ENCODE data around the gene HLA-DMB.
A peak's percentile ranks its signal among the peaks of the same experiment; 100 is the strongest.

HLA-DMB gene

DNA sequence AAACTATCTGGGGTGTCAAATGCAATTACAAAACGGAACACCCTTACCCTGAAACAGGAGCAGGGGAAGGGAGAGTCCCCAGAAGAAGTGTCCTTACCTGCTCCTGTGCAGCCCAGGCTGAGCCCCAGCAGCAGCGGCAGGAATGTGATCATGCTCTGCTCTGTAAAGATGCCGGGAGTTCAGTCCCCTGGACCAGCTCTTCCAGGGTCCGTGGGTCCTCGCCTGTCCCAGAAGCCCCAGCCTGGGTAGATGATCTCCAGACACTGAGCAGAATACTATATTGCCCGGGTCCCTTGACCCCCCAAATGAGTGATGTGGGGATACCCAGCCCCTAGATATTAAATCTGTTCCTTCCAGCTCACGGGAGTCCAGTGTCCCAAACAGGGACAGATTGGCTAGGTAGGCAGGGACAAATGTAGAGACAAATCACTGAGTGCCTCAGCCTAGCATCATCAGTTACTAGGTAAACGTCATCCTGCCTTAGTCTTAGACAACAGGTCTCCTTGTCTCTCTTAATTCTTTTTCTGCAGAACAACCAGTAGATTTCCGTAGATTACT is at the start of gene HLA-DMB:
HLA-DMB (minus strand) TSS at position 373 of the 558 bp plus-strand sequence; CDS start at position 152, 221 bp downstream.
- TF ChIP-seq POLR2A (IDR thresholded peaks at IDR 0.05; ENCODE audit: low read depth, low read length) = no peak
- DNase-seq (ENCODE audit: insufficient read length, low spot score) (peak; percentile 87), FAIRE-seq (peak; percentile 89)

DNA sequence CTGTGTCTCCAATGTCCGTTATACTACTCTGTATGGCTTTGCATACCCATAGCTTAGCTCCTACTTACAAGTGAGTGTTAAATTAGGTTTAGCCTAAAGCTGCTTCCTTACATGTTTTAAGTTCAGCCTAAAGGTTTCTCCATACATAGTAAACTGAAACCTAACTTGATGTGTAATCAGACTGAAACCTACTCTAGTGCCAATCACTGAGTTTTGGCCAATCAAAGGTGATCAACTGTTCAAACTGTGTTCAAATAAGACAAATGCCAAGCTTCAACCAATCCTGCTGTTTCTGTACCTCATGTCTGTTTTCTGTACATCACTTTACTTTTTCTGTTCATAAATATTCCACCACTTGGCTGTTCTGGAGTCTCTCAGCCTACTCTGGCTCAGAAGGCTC is 48.5 kb upstream of the HLA-DMB start:
- DNase-seq (ENCODE audit: insufficient read length, low spot score) = no peak
- FAIRE-seq = no peak
- no peak for TF ChIP-seq POLR2A (IDR thresholded peaks at IDR 0.05; ENCODE audit: low read depth, low read length)

DNA sequence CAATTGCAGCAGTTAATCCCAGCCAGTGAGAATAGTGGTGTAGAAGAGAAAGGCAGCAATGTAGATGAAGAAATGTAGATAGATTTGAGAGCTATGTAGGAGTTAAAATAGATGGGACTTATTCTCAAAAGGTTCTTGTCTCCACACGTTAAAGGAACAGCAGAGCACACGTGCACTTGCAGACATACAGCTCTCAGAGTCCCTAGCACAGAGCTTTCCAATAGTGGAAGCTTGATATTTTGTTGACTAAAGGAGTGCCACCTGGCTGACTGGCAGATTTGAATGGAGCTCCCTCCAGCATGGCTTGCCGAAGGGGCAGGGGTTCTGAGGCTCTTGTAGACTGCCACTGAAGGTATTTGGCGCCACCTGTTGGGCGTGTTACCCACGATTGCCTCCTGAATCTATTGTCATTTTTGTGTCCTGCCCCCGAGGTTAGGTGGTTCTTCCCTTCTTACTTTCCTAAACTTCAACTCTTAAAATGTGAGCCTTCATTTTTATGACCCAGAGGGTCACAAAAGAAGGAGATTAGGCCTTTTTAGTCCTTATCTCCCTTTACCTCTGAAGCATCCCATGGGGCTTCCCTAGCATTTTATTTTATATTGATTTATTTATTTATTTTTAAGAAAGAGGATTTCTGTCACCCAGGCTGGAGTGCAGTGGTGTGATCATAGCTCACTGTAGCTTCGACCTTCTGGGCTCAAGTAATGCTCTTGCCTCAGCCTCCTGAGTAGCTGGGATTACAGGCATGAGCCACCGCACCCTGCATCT is 44.0 kb upstream of the HLA-DMB start:
- TF ChIP-seq POLR2A (IDR thresholded peaks at IDR 0.05; ENCODE audit: low read depth, low read length) = no peak
- peak; percentile 76 for FAIRE-seq
- DNase-seq (ENCODE audit: insufficient read length, low spot score) = peak; percentile 50

DNA sequence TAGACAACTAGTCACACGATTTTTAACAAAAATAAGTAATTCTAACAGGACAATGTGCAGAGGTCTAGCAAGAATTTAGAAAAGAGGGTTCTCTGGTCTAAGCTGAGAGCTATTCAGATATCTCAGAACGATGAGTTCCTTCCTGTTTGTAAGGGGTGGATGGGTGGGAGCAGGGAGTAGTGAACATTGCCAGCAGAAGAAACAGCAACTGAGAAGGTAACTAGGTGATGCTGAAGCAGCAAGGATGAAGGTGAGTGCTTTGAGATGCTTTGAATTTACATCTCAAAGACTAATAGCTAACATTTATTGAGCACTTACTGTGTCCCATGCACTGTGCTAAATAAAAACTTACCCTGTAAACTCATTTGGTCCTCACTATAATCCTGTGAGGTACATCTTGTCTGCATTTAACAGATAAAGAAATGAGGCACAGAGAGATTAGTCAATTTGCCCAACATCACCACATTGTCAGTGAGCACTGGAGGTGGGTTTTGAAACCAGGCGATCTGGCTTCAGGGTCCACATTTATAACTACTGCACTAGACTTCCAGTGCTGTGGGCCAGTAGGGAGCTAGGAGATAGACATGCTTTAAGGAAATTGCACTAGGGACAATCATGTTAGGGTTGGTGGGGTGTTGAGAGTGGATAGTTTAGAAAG is 43.3 kb upstream of the HLA-DMB start:
- TF ChIP-seq POLR2A (IDR thresholded peaks at IDR 0.05; ENCODE audit: low read depth, low read length) = no peak
- no peak for FAIRE-seq
- no peak for DNase-seq (ENCODE audit: insufficient read length, low spot score)

DNA sequence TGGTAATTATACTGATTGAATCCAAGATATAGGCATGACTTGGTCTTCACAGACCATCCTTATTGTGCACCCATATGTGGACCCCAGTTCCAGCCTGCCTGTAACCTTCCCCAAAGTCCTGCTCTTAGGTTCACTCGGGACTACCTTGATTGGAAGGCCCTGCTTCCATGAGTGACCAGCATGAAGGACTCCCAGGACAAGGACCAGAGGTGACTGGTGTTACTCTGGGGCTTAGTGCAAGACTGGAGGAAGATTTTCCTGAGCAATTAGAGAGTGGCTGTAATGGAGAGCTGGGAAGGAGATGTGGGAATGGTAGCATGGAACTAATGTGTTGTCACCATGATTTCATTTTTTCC is 42.6 kb upstream of the HLA-DMB start:
- FAIRE-seq (no peak), DNase-seq (ENCODE audit: insufficient read length, low spot score) (no peak)
- no peak for TF ChIP-seq POLR2A (IDR thresholded peaks at IDR 0.05; ENCODE audit: low read depth, low read length)

DNA sequence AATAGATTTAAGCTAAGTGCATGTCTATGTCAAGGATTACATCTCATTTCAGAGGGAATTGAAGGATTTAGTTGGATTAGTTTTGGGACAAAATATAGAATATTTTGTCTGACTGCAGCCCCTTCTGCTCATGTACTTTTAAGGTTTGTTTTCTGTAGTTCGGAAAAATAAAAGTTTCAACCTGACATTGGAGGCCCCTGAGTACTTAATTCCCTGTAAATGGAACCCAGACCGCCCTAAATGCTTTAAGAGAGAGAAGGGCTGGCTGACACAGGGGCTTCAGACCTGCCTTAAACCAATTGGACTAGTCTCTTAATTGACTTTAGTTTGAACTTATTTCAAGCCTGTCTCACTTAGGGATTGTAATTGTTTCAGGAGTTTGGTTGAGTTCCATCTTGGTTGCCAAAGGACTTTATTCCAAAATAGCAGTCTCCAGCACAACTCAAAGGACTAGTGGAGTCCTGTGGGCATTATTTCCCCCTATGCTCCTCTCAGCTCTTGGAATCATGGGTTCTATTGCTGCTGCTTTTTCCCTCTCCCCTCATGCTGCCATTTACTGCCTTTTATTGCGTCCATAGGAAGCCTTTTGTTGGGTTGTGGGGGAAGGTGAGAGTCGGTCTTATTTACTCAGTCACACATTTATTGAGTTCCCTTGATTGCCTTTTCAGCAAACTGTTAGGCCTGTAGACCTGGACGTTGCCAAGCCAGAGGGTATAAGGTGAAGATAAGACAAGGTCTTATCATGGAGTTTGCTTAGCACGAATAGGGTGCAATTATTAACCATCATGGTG is 42.1 kb upstream of the HLA-DMB start:
- FAIRE-seq (no peak), DNase-seq (ENCODE audit: insufficient read length, low spot score) (no peak)
- TF ChIP-seq POLR2A (IDR thresholded peaks at IDR 0.05; ENCODE audit: low read depth, low read length) = no peak

DNA sequence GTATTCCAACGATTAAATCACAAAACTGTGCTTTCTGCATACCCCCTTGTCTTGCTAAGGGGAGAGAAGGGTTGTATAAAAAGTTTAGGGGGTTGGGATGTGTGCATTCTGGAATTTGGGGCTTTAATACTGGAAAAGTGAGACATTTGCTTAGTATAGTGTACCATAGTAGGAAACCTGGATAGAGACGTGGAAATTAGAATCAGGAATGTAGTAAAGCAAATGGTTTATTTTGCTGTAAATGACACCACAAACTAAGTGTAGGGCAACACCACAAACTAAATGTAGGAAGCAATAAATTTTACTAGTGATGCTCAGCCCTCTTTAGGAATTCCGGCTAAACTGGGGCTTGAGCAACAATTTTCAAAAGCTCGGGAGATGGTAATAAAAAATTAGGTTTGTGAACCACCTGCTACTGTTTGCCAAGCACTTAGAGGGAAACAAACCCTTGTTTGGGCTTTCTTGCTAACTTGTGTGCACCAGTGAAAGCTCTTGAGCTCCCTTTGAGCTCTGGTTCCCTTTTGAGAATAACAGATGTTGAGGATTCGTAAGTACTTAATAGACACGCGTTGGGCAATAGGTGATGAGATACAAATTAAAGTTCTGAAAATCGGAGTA is 41.4 kb upstream of the HLA-DMB start:
- FAIRE-seq (no peak), DNase-seq (ENCODE audit: insufficient read length, low spot score) (no peak)
- TF ChIP-seq POLR2A (IDR thresholded peaks at IDR 0.05; ENCODE audit: low read depth, low read length) = no peak

DNA sequence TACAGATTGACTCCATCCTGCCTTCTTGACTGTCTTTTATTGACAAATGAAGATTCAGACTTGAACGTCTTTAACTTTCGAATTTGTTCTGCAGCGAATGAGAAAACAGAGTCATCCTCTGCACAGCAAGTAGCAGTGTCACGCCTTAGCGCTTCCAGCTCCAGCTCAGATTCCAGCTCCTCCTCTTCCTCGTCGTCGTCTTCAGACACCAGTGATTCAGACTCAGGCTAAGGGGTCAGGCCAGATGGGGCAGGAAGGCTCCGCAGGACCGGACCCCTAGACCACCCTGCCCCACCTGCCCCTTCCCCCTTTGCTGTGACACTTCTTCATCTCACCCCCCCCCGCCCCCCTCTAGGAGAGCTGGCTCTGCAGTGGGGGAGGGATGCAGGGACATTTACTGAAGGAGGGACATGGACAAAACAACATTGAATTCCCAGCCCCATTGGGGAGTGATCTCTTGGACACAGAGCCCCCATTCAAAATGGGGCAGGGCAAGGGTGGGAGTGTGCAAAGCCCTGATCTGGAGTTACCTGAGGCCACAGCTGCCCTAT is 39.7 kb upstream of the HLA-DMB start:
- no peak for TF ChIP-seq POLR2A (IDR thresholded peaks at IDR 0.05; ENCODE audit: low read depth, low read length)
- FAIRE-seq (no peak), DNase-seq (ENCODE audit: insufficient read length, low spot score) (no peak)

DNA sequence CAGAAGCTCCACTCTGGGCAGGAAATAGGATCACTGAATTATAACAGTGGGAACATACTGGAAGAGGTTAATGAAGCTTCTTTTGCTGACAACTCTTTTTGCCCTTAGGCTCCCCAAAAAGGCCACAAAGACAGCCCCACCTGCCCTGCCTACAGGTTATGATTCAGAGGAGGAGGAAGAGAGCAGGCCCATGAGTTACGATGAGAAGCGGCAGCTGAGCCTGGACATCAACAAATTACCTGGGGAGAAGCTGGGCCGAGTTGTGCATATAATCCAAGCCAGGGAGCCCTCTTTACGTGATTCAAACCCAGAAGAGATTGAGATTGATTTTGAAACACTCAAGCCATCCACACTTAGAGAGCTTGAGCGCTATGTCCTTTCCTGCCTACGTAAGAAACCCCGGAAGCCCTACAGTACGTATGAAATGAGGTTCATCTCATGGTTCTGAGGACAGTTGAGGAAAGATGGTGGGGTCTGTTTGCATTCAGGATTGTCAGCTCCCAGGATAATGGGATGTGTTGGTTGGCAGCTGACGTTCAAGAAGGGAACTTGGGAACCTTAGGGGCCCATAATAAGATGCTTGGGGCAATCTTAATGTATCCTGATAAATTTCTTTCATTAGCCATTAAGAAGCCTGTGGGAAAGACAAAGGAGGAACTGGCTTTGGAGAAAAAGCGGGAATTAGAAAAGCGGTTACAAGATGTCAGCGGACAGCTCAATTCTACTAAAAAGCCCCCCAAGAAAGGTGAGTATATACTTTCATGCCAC is 39.1 kb upstream of the HLA-DMB start:
- no peak for TF ChIP-seq POLR2A (IDR thresholded peaks at IDR 0.05; ENCODE audit: low read depth, low read length)
- DNase-seq (ENCODE audit: insufficient read length, low spot score) (no peak), FAIRE-seq (no peak)

DNA sequence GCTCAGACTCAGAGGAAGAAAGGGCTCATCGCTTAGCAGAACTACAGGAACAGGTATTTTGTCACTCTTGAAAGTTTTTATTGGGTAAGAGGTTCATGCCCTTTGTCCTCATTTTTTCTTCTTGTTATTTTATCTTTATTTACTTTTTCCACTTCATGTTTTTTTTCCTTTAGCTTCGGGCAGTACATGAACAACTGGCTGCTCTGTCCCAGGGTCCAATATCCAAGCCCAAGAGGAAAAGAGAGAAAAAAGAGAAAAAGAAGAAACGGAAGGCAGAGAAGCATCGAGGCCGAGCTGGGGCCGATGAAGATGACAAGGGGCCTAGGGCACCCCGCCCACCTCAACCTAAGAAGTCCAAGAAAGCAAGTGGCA is 37.1 kb upstream of the HLA-DMB start:
- DNase-seq (ENCODE audit: insufficient read length, low spot score) = no peak
- no peak for FAIRE-seq
- no peak for TF ChIP-seq POLR2A (IDR thresholded peaks at IDR 0.05; ENCODE audit: low read depth, low read length)

DNA sequence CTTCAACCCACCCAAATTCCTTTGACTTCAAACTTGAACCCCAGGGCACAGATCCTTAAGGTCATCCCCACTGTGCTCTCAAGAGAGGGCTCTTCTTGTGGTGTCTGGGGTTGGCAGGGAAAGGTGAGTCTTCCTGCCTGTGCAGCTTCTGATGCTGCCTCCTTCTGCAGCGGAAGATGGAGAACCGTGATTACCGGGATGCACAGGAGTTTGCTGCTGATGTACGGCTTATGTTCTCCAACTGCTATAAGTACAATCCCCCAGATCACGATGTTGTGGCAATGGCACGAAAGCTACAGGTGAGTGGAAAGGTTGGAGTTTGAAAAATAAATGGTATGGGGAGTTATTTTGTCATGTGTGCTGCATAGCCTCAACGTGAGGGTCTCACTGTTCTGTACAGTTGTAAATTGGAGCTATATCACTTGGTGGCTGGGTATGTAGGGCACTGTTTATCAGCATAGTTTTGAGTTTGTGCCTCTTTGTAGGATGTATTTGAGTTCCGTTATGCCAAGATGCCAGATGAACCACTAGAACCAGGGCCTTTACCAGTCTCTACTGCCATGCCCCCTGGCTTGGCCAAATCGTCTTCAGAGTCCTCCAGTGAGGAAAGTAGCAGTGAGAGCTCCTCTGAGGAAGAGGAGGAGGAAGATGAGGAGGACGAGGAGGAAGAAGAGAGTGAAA is 36.6 kb upstream of the HLA-DMB start:
- no peak for TF ChIP-seq POLR2A (IDR thresholded peaks at IDR 0.05; ENCODE audit: low read depth, low read length)
- DNase-seq (ENCODE audit: insufficient read length, low spot score) (no peak), FAIRE-seq (no peak)

DNA sequence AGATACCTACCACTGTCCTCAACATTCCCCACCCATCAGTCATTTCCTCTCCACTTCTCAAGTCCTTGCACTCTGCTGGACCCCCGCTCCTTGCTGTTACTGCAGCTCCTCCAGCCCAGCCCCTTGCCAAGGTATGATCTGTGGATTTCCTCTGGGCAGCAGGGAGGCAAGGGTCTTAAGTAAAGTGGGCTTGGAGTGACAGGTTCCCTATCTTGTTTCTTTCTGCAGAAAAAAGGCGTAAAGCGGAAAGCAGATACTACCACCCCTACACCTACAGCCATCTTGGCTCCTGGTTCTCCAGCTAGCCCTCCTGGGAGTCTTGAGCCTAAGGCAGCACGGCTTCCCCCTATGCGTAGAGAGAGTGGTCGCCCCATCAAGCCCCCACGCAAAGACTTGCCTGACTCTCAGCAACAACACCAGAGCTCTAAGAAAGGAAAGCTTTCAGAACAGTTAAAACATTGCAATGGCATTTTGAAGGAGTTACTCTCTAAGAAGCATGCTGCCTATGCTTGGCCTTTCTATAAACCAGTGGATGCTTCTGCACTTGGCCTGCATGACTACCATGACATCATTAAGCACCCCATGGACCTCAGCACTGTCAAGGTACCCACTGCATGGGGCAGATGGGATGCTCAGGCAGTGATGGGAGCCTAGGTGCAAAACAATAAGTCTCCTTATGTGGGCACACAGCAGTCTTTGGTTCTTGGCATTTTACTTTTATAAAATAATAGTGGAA is 35.7 kb upstream of the HLA-DMB start:
- DNase-seq (ENCODE audit: insufficient read length, low spot score) (no peak), FAIRE-seq (no peak)
- no peak for TF ChIP-seq POLR2A (IDR thresholded peaks at IDR 0.05; ENCODE audit: low read depth, low read length)
